ENCODE measurements around the gene H2BK1. TPM values are rescaled to one million over a fixed set of nuclear protein-coding genes. Genes with fewer than 3 reads are reported as not detected.

H2BK1 gene
- total and polyA plus RNA-seq, 2 donors (not counting 1 experiment from before 2014, with no cell fraction given), result not detected

GRCh38 chr7:151195616-151196450 lies 14.5 kb downstream of the H2BK1 start:
- no peaks in the 10 kb centered on the region for H3K4me1 ChIP-seq (ENCODE audit: control insufficient read depth, extremely low read depth, insufficient read depth, low read length)
- H3K27me3 ChIP-seq (ENCODE audit: control insufficient read depth, insufficient read depth, low read length), result peaks cover 25% of the 10 kb centered on the region
- H2AFZ ChIP-seq (ENCODE audit: low read length), result no peak overlapping the region
- TF ChIP-seq, protein P1, sequence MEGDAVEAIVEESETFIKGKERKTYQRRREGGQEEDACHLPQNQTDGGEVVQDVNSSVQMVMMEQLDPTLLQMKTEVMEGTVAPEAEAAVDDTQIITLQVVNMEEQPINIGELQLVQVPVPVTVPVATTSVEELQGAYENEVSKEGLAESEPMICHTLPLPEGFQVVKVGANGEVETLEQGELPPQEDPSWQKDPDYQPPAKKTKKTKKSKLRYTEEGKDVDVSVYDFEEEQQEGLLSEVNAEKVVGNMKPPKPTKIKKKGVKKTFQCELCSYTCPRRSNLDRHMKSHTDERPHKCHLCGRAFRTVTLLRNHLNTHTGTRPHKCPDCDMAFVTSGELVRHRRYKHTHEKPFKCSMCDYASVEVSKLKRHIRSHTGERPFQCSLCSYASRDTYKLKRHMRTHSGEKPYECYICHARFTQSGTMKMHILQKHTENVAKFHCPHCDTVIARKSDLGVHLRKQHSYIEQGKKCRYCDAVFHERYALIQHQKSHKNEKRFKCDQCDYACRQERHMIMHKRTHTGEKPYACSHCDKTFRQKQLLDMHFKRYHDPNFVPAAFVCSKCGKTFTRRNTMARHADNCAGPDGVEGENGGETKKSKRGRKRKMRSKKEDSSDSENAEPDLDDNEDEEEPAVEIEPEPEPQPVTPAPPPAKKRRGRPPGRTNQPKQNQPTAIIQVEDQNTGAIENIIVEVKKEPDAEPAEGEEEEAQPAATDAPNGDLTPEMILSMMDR (conservative IDR thresholded peaks at IDR 0.05 in 1 of 2, IDR thresholded peaks at IDR 0.05 in 1 of 2; ENCODE audit: low read depth in 1 of 2, low read length in 2 of 2), result no peak
- TF ChIP-seq EZH2 (IDR thresholded peaks at IDR 0.05; ENCODE audit: low read length, missing control alignments), result no peak
- no peaks in the 10 kb centered on the region for H3K9me3 ChIP-seq (ENCODE audit: control insufficient read depth, insufficient read depth, low read depth, low read length)
- H3K27ac ChIP-seq (ENCODE audit: insufficient read depth, low read length), result no peak overlapping the region
- no peak overlapping the region for H3K4me2 ChIP-seq (ENCODE audit: extremely low read depth, insufficient read depth, low read length)
- H3K9ac ChIP-seq (ENCODE audit: insufficient read depth, low read length), result no peak overlapping the region
- H3K4me3 ChIP-seq (replicated peaks in 1 of 4; ENCODE audit: control extremely low read depth in 1 of 4, insufficient read depth in 1 of 4, low read depth in 3 of 4, low read length in 4 of 4), result no peak overlapping the region
- H3K79me2 ChIP-seq (ENCODE audit: control insufficient read depth, insufficient read depth, low read length), result no peaks in the 10 kb centered on the region
- DNase-seq (ENCODE audit: low read depth in 2 of 2), result no peak
- H3K36me3 ChIP-seq (ENCODE audit: control insufficient read depth, insufficient read depth, low read length), result no peaks in the 10 kb centered on the region
- H4K20me1 ChIP-seq (ENCODE audit: control insufficient read depth, extremely low read depth, insufficient read depth, low read length), result no peaks in the 10 kb centered on the region

DNA sequence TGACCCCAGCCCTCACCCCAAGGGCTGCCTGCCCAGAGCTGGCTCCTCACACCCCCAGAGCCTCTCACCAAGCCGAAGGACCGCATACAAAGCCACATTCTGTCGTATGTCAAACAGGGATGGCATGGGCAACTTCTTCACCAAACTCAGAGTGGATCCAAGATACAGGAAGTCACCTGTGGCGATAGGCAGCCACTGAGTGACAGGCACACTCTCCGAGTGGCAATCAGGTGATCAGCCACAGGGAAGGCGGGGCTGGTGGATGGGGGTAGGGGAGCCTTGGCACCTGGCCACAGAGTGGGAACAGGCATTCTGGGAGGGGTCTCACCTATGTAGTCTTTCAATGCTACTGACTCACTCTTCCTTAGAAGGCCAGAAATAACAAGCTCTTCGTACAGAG lies 16.1 kb downstream of the H2BK1 start:
- Histone ChIP-seq H4K20me1 (ENCODE audit: control insufficient read depth, extremely low read depth, insufficient read depth, low read length) (no peaks in the 10 kb centered on the region), H3K27me3 (ENCODE audit: control insufficient read depth, insufficient read depth, low read length) (peaks cover 29% of the 10 kb centered on the region), H3K9me3 (ENCODE audit: control insufficient read depth, insufficient read depth, low read depth, low read length) (no peaks in the 10 kb centered on the region), H3K36me3 (ENCODE audit: control insufficient read depth, insufficient read depth, low read length) (no peaks in the 10 kb centered on the region), H3K79me2 (ENCODE audit: control insufficient read depth, insufficient read depth, low read length) (no peaks in the 10 kb centered on the region), H3K4me3 (replicated peaks in 1 of 4; ENCODE audit: control extremely low read depth in 1 of 4, insufficient read depth in 1 of 4, low read depth in 3 of 4, low read length in 4 of 4) (no peak overlapping the region), H2AFZ (ENCODE audit: low read length) (no peak overlapping the region), H3K4me2 (ENCODE audit: extremely low read depth, insufficient read depth, low read length) (no peak overlapping the region), H3K4me1 (ENCODE audit: control insufficient read depth, extremely low read depth, insufficient read depth, low read length) (no peaks in the 10 kb centered on the region), H3K27ac (ENCODE audit: insufficient read depth, low read length) (no peak overlapping the region), H3K9ac (ENCODE audit: insufficient read depth, low read length) (no peak overlapping the region)
- DNase-seq (ENCODE audit: low read depth in 2 of 2), result no peak
- no peak for TF ChIP-seq EZH2 (IDR thresholded peaks at IDR 0.05; ENCODE audit: low read length, missing control alignments)
- TF ChIP-seq, protein P1 (conservative IDR thresholded peaks at IDR 0.05 in 1 of 2, IDR thresholded peaks at IDR 0.05 in 1 of 2; ENCODE audit: low read depth in 1 of 2, low read length in 2 of 2), result no peak

- TF ChIP-seq, protein P1 (conservative IDR thresholded peaks at IDR 0.05 in 1 of 2, IDR thresholded peaks at IDR 0.05 in 1 of 2; ENCODE audit: low read depth in 1 of 2, low read length in 2 of 2), result no peak
- no peak for TF ChIP-seq EZH2 (IDR thresholded peaks at IDR 0.05; ENCODE audit: low read length, missing control alignments)
- Histone ChIP-seq H3K27ac (ENCODE audit: insufficient read depth, low read length) (no peak overlapping the region), H3K79me2 (ENCODE audit: control insufficient read depth, insufficient read depth, low read length) (no peaks in the 10 kb centered on the region), H3K9ac (ENCODE audit: insufficient read depth, low read length) (no peak overlapping the region), H3K27me3 (ENCODE audit: control insufficient read depth, insufficient read depth, low read length) (peaks cover 25% of the 10 kb centered on the region), H3K4me3 (replicated peaks in 1 of 4; ENCODE audit: control extremely low read depth in 1 of 4, insufficient read depth in 1 of 4, low read depth in 3 of 4, low read length in 4 of 4) (no peak overlapping the region), H3K4me1 (ENCODE audit: control insufficient read depth, extremely low read depth, insufficient read depth, low read length) (no peaks in the 10 kb centered on the region), H3K9me3 (ENCODE audit: control insufficient read depth, insufficient read depth, low read depth, low read length) (no peaks in the 10 kb centered on the region), H4K20me1 (ENCODE audit: control insufficient read depth, extremely low read depth, insufficient read depth, low read length) (no peaks in the 10 kb centered on the region), H3K4me2 (ENCODE audit: extremely low read depth, insufficient read depth, low read length) (no peak overlapping the region), H2AFZ (ENCODE audit: low read length) (no peak overlapping the region), H3K36me3 (ENCODE audit: control insufficient read depth, insufficient read depth, low read length) (no peaks in the 10 kb centered on the region)
- no peak for DNase-seq (ENCODE audit: low read depth in 2 of 2)
These were observed 16.9 kb downstream of the H2BK1 start for GRCh38 chr7:151193203-151193978.

Measured in fibroblast of lung (primary cell).